NCI-H345 treated with DMSO at 0.1 percent for 48 hours (cell line): ENCODE results near the gene LRRD1.
"Not testable (repeated sequence)": the region's sequence is repeated elsewhere in the genome, so short reads cannot be mapped to it uniquely, and the experiment has no call there.

Experiments
- DNase-seq: peaks from one replicate; lab custom pipeline; 2025; ENCODE audit not compliant: unreplicated experiment; lab: John Stamatoyannopoulos, UW

The LRRD1 gene

GRCh38 chr7:92178928-92179924 is at the start of gene LRRD1:
Gene LRRD1, minus strand, starts transcription at chr7:92179142. Its CDS starts 13,940 bp downstream, at chr7:92165202.
- no peak for DNase-seq

- no peak for DNase-seq
Measured at GRCh38 chr7:92228742-92229141, 49.8 kb upstream of the LRRD1 start.

GRCh38 chr7:92228100-92228499 is 49.2 kb upstream of the LRRD1 start:
- DNase-seq: no peak

GRCh38 chr7:92226981-92227380 is 48.0 kb upstream of the LRRD1 start:
- no peak for DNase-seq

GRCh38 chr7:92221766-92222165 is 42.8 kb upstream of the LRRD1 start:
- no peak for DNase-seq

GRCh38 chr7:92206672-92207071 is 27.7 kb upstream of the LRRD1 start:
- DNase-seq: no peak

- DNase-seq: no peak
Measured at GRCh38 chr7:92205987-92206386, 27.0 kb upstream of the LRRD1 start.

- DNase-seq: no peak
Measured at GRCh38 chr7:92200791-92201190, 21.8 kb upstream of the LRRD1 start.

GRCh38 chr7:92192326-92192725 is 13.4 kb upstream of the LRRD1 start:
- no peak for DNase-seq

GRCh38 chr7:92189246-92189645 is 10.3 kb upstream of the LRRD1 start:
- DNase-seq: not testable (repeated sequence)

GRCh38 chr7:92184294-92184693 is 5.4 kb upstream of the LRRD1 start:
- not testable (repeated sequence) for DNase-seq

- DNase-seq: no peak
Measured at GRCh38 chr7:92177362-92177761, 1.6 kb downstream of the LRRD1 start.

- DNase-seq: not testable (repeated sequence)
Measured at GRCh38 chr7:92169529-92169928, 9.4 kb downstream of the LRRD1 start.

- DNase-seq: no peak
Measured at GRCh38 chr7:92161271-92161670, 17.7 kb downstream of the LRRD1 start.

GRCh38 chr7:92158660-92159575 is 20.0 kb downstream of the LRRD1 start:
- DNase-seq: no peak

GRCh38 chr7:92156990-92157389 is 22.0 kb downstream of the LRRD1 start:
- DNase-seq: no peak

GRCh38 chr7:92155108-92155739 is 23.7 kb downstream of the LRRD1 start:
- DNase-seq: no peak

GRCh38 chr7:92150450-92151017 is 28.4 kb downstream of the LRRD1 start:
- DNase-seq: no peak

- DNase-seq: no peak
Measured at GRCh38 chr7:92149736-92150239, 29.2 kb downstream of the LRRD1 start.

GRCh38 chr7:92143192-92143880 is 35.6 kb downstream of the LRRD1 start:
- not testable (repeated sequence) for DNase-seq
